IPS-18c (cell line): ENCODE results near the gene INF2.
"Not testable (repeated sequence)": the region's sequence is repeated elsewhere in the genome, so short reads cannot be mapped to it uniquely, and the experiment has no call there.

Experiments
- H3K4me3 ChIP-seq: 2 replicates; pipeline ENCODE4 v1.7.0; 2013; ENCODE audit warnings: low read depth, mild to moderate bottlenecking, low read length, moderate library complexity; ENCODE audit not compliant: insufficient read depth
- H3K9me3 ChIP-seq: one replicate; pipeline ENCODE4 v1.6.1; 2013; ENCODE audit warnings: mild to moderate bottlenecking, low read length, moderate library complexity; ENCODE audit not compliant: control insufficient read depth, insufficient read depth

Gene INF2

DNA sequence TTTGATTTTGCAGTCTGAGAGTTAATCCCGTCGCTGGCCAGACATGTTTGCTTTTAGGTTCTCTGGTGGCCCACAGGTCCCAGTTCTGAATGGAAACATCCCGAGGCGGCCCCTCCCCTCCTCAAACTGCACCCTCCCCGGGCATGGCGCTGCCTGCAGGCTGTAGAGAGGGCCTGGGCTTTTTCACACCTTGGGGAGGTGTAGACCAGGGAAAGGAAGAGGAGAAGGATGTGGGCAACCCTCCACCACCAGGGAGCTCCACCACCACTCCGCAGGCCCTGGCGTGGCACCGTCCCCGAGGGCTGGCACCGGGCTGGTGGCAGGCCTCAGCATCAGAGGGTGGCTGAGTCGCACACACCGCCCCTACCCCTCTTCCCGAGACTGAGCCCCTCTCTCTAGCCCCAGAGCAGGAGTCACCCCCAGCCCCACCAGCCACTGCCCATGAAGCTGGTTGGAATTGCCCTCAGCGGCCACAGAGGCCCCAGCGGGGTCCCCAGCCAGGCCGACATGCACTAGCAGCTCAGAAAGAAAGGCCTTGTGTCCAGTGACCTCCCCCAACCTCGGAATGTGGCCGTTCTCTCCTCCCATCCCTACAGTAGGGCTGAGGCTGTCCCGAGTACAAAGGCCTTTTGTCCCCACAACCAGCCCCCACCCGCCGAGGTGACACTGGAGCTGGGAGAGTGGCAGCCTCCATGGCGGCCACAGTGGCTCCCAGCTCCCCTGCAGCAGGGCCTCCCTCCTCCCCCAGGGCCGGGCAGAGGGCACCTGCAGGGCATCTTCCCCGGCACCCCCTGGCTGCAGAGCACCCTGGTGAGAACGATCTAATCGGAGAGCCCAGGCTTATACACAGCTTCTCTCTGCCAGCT, 23.5 kb upstream of the INF2 start:
- Histone ChIP-seq H3K9me3 (no peaks in the 10 kb centered on the region), H3K4me3 (no peak overlapping the region)

GRCh38 chr14:104666523-104666895, 22.9 kb upstream of the INF2 start:
- not testable (repeated sequence) for H3K4me3 ChIP-seq, H3K9me3 ChIP-seq

GRCh38 chr14:104666981-104667380, 22.4 kb upstream of the INF2 start:
- no peak overlapping the region for H3K4me3 ChIP-seq

GRCh38 chr14:104669697-104670096, 19.7 kb upstream of the INF2 start:
- Histone ChIP-seq H3K9me3 (no peaks in the 10 kb centered on the region), H3K4me3 (no peak overlapping the region)

More at GRCh38 chr14:104666981-104667380, 22.4 kb upstream of the INF2 start:
- no peaks in the 10 kb centered on the region for H3K9me3 ChIP-seq

- H3K9me3 ChIP-seq, H3K4me3 ChIP-seq: not testable (repeated sequence)
These were observed 18.0 kb upstream of the INF2 start for GRCh38 chr14:104671330-104671977.

DNA sequence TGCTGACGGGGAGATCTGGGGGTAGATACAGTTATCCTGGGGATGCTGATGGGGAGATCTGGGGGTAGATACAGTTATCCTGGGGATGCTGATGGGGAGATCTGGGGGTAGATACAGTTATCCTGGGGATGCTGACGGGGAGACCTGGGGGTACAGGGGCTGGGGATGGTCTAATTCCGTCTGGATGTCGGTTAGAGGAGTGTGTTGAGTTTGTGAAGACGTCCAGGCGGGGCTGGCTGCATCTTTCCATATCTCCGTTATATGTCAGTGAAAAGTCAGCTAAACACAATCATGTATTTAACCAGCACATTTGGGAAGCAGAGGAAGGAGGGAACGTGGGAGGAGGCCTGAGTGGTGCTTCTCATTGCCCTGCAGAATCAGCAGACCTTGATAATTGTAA, 17.3 kb upstream of the INF2 start:
- not testable (repeated sequence) for H3K4me3 ChIP-seq, H3K9me3 ChIP-seq

GRCh38 chr14:104673481-104673880, 15.9 kb upstream of the INF2 start:
- H3K4me3 ChIP-seq = no peak overlapping the region
- H3K9me3 ChIP-seq = no peaks in the 10 kb centered on the region

GRCh38 chr14:104675447-104675846, 14.0 kb upstream of the INF2 start:
- no peak overlapping the region for H3K4me3 ChIP-seq
- H3K9me3 ChIP-seq = no peaks in the 10 kb centered on the region

GRCh38 chr14:104676130-104676693, 13.2 kb upstream of the INF2 start:
- no peak overlapping the region for H3K4me3 ChIP-seq
- H3K9me3 ChIP-seq = no peaks in the 10 kb centered on the region

DNA sequence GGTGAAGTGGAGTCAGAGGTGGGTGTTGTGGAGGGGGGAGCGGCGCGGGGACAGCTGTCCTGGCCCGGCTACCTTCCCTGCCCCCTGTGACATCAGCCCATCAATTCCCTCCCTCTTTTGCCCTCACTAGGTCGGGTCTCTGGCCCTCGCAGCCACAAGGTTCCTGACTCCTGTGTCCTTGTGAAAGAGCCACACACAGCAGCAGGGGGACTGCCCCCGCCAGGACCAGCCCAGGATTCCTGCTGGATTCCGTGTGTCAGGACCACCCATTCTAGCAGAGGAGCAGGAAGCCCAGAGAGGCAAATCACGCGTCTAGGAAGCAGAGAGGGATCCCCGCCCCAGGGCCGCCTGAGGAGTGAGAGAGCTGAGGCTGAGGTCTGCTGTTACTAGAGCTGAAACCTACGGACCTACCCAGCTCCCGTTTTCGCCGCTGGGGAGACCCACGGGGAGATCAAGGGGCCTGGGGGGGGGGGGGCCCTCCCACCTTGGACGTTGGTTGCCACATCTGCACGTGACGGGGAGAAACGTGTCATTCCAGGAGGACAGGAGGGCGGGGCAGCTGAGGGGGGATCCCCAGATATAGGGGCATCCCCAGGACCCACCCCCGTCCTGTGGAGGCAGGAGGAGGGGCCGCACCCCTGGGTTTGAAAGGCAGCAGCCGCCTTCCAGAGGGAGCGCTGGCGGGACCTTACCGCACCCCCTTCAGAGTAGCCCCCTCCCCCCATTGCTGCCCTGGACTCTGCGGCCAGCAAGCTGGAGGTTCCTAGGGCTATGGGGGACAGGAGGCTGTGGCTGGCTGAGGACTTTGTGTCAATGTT, 12.5 kb upstream of the INF2 start:
- H3K9me3 ChIP-seq = no peaks in the 10 kb centered on the region
- peak overlapping the region; percentile 63 for H3K4me3 ChIP-seq

- Histone ChIP-seq H3K4me3 (peak overlapping the region; percentile 63), H3K9me3 (no peaks in the 10 kb centered on the region)
These were observed 11.7 kb upstream of the INF2 start for GRCh38 chr14:104677512-104678332.

- no peaks in the 10 kb centered on the region for H3K9me3 ChIP-seq
- peak overlapping the region; percentile 63 for H3K4me3 ChIP-seq
These were observed 11.1 kb upstream of the INF2 start for GRCh38 chr14:104678346-104678745.

GRCh38 chr14:104678901-104679705, 10.3 kb upstream of the INF2 start:
- H3K4me3 ChIP-seq = peak overlapping the region; percentile 63; the same call in 1 of the 2 replicates
- no peaks in the 10 kb centered on the region for H3K9me3 ChIP-seq

GRCh38 chr14:104680056-104680805, 9.2 kb upstream of the INF2 start:
- no peak overlapping the region for H3K4me3 ChIP-seq
- H3K9me3 ChIP-seq = no peaks in the 10 kb centered on the region
